Brain microvascular endothelial cell (primary cell): ENCODE data around the gene ZFYVE28.

Experiments
- DNase-seq: peaks from one replicate; pipeline ENCODE4 v3.0.0-alpha.2; 2020
- H3K27ac ChIP-seq: fragments of 250-450 bp; sonication (Bioruptor Pico); 2 replicates; pipeline ENCODE4 v1.5.1; 2020; ENCODE audit warnings: mild to moderate bottlenecking, moderate library complexity
- H3K27me3 ChIP-seq: fragments of 250-450 bp; sonication (Bioruptor Pico); replicated peaks from 2 replicates; pipeline ENCODE4 v1.5.1; 2020; ENCODE audit warnings: mild to moderate bottlenecking
- H3K36me3 ChIP-seq: fragments of 250-450 bp; sonication (Bioruptor Pico); replicated peaks from 2 replicates; pipeline ENCODE4 v1.5.1; 2020; ENCODE audit warnings: mild to moderate bottlenecking
- H3K4me3 ChIP-seq: 2 replicates; pipeline ENCODE4 v1.5.1; 2011; ENCODE audit warnings: low read depth, mild to moderate bottlenecking, control low read depth, low read length, moderate library complexity
- in situ Hi-C: cut with HindIII; loops from 2 replicates; pipeline ENCODE4 v1.10.0; 2017; ENCODE audit warnings: low sequenced_read_pairs, low pct_ligation_motif_present
- TF ChIP-seq, protein P1 (sequence below): IDR thresholded peaks from 2 replicates; pipeline ENCODE4 v1.5.1; 2011; ENCODE audit warnings: low read depth, mild to moderate bottlenecking, moderate library complexity, low read length, control low read depth, inconsistent platforms; ENCODE audit errors: missing control alignments

The ZFYVE28 gene

DNA sequence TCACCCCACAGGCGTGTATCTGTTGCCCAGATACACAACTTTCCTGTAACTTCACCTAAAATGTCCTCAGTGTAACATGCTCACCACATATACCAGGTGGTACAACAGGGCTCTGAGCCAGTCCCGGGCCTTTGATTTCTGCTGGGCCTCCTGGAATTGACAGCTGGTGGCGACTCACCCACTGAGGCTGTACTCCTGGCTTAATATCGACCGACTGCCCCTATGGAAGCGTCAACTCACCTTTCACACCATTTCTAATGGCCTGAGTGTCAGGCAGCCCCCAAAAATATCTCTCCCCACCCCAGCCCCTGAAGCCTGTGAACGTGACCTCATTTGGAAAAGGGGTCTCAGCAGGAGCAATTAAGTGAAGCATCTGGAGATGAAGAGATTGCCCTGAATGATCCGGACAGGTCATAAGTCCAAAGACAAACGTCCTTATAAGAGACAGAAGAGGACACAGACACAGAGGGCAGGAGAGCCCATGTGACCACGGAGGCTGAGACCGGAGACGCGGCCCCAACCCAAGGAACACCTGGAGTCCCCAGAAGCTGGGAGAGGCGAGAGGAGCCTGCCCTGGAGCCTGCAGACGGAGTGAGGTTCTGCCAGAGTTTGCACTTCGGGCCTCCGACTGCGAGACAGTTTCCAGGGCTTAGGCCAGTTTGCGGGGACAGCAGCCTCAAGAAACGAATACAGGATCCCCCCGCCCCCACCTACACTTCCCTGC, 144.0 kb downstream of the ZFYVE28 start:
- DNase-seq, result no peak
- in situ Hi-C loops, result no loop called here
- H3K27ac ChIP-seq, result no peak overlapping the region
- TF ChIP-seq, protein P1, sequence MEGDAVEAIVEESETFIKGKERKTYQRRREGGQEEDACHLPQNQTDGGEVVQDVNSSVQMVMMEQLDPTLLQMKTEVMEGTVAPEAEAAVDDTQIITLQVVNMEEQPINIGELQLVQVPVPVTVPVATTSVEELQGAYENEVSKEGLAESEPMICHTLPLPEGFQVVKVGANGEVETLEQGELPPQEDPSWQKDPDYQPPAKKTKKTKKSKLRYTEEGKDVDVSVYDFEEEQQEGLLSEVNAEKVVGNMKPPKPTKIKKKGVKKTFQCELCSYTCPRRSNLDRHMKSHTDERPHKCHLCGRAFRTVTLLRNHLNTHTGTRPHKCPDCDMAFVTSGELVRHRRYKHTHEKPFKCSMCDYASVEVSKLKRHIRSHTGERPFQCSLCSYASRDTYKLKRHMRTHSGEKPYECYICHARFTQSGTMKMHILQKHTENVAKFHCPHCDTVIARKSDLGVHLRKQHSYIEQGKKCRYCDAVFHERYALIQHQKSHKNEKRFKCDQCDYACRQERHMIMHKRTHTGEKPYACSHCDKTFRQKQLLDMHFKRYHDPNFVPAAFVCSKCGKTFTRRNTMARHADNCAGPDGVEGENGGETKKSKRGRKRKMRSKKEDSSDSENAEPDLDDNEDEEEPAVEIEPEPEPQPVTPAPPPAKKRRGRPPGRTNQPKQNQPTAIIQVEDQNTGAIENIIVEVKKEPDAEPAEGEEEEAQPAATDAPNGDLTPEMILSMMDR, result no peak
- H3K36me3 ChIP-seq, result no peaks in the 10 kb centered on the region
- no peak overlapping the region for H3K4me3 ChIP-seq
- H3K27me3 ChIP-seq, result no peaks in the 10 kb centered on the region

DNA sequence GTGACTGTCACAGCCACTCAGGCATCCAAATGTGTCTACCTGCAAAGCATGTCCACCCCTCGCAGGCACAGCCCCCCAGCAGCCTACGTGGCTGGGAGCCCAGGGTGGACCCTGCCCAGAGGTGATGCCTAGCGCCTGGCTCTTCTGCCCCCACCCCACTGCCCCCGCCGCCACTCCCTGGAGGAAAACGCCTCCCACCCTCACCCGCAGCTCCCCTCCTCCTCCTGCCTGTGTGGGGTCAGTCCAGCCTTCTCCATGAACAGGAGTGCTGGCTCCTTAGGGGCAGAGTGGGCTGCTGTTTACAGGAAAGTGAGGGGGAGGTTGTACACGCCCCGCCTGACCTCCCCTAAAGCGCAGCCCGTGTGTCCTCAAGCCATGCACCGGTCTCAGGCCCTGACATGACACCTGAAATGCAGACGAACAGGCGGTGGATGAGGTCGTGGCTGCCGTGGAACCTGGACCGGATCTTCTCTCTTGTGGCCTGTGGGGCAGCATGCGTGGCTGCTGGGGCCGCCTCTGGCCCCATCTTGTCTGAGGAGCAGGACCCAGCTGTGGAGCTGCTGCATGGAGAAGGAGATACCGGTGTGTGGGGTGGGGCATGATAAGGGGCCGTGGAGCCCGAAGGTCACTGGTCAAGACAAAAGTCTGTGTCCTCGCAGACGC, 144.7 kb downstream of the ZFYVE28 start:
- Histone ChIP-seq H3K27ac (no peak overlapping the region), H3K4me3 (no peak overlapping the region), H3K27me3 (no peaks in the 10 kb centered on the region), H3K36me3 (no peaks in the 10 kb centered on the region)
- in situ Hi-C loops, result no loop called here
- TF ChIP-seq, protein P1, result no peak
- no peak for DNase-seq

DNA sequence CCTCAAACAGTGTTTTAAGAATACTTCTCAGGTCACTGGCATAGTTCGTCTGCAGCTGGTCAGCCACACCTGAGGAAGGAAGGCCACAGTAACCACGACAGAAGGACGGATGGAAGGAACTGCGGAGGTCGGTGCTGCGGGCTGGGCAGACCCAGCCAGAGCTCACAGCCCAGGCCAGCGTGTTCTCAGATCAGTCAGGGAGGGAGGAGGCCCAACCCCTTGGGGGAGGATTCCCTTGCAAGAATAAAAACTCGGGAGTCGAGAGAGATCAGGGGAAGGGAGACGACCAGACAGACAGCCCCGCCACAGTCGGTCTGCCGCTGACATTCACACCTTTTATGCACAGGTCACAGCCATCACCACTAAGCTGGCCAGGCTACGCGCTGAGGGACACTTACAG, 145.2 kb downstream of the ZFYVE28 start:
- Histone ChIP-seq H3K27ac (no peak overlapping the region), H3K27me3 (no peaks in the 10 kb centered on the region), H3K4me3 (no peak overlapping the region), H3K36me3 (no peaks in the 10 kb centered on the region)
- TF ChIP-seq, protein P1, result no peak
- in situ Hi-C loops, result no loop called here
- no peak for DNase-seq

DNA sequence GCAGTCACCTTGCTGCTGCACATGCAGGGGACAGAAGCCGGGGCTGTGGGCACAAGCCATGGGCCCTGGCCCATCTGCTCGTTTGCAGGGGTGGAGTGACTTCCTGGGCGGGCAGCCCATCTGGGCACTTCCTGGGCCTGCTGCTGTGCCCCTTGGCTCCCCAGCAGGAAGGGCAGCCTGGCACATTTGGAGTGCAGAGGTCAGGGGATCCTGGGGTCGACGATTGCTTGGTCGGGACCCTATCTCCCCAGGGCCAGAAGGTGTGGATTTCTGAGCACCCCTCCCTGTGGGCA, 145.7 kb downstream of the ZFYVE28 start:
- Histone ChIP-seq H3K27ac (no peak overlapping the region), H3K4me3 (no peak overlapping the region), H3K36me3 (no peaks in the 10 kb centered on the region), H3K27me3 (no peaks in the 10 kb centered on the region)
- TF ChIP-seq, protein P1, result no peak
- in situ Hi-C loops, result no loop called here
- DNase-seq, result no peak

DNA sequence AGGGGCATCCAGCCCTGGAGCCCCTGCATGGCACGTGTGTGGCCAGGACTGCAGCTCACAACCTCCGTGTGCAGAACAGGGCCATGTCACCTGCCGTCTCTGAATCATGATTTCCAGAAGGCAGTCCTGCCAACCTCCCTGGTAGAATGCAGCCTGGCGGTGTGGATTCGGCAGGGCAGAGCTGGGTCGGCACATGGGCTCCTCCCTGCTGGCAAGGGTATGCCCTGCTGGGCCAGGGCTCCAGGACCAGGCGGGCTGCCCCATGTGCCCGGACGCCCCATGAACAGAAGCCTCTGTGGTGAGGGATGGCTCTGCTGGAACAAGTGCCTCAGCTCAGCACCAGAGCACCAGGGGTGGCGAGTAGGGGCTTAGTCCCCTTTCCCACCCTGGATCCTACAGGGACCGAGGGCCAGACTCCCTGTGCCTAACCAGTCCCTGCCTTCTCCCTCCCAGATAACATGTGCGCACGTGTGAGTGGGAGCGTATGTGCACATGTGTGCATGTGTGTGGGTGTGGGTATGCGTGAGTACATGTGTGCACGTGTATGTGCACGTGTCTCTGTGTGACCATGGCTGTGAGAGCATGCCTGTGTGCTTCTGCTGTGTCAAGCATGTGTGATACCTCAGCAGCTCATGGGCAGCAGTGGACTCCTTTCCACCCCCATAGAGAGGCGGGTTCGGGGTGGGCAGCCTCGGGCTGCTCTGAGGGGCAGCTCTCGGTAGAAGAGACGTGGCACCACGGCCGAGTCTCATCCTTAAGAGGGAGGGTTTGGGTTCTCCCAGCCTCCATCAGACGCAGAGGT, 146.2 kb downstream of the ZFYVE28 start:
- no peak for DNase-seq
- Histone ChIP-seq H3K27me3 (no peaks in the 10 kb centered on the region), H3K27ac (no peak overlapping the region), H3K36me3 (no peaks in the 10 kb centered on the region), H3K4me3 (no peak overlapping the region)
- in situ Hi-C loops, result no loop called here
- TF ChIP-seq, protein P1, result no peak
